Esophagus squamous epithelium (tissue), 4 donors: ENCODE data around the gene PSMD7.

Experiments used
- POLR2A ChIP-seq, 4 donors: fragments of 450-650 bp; IDR thresholded peaks; one replicate each; pipeline ENCODE4 v1.6.1; 2017; ENCODE audit warnings: antibody characterized with exemption in 4 of 4, mild to moderate bottlenecking in 4 of 4, moderate library complexity in 3 of 4
- TF ChIP-seq, protein P1 (sequence below), 6 experiments: fragments of 450-650 bp in 4 of 6; fragments of 200-600 bp in 2 of 6; sonication (generic) in 2 of 6; IDR thresholded peaks; one replicate each; pipeline ENCODE4 v1.5.1; 2016 to 2019; ENCODE audit warnings: antibody characterized with exemption in 6 of 6, mild to moderate bottlenecking in 4 of 6, moderate library complexity in 4 of 6

DNA sequence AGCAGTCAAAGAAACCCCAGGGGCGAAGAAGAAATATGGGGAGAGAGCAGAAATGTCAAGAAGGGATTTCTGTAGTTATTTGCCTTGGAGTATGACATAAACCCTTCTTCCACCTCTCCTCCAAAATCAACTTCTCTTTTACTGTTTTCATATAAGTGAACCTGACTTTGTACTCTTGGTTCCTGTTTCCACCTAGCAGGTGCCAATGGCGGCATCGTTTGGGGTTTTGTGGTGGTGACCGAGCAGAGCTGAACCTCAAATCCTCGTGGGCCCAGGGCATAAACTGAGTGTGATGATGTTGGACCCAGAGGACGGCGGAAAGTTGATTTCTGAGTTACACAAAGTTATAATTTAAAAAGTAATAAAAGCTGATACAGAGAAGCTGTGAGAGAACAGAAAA lies 39.6 kb upstream of the PSMD7 start:
- TF ChIP-seq, protein P1, sequence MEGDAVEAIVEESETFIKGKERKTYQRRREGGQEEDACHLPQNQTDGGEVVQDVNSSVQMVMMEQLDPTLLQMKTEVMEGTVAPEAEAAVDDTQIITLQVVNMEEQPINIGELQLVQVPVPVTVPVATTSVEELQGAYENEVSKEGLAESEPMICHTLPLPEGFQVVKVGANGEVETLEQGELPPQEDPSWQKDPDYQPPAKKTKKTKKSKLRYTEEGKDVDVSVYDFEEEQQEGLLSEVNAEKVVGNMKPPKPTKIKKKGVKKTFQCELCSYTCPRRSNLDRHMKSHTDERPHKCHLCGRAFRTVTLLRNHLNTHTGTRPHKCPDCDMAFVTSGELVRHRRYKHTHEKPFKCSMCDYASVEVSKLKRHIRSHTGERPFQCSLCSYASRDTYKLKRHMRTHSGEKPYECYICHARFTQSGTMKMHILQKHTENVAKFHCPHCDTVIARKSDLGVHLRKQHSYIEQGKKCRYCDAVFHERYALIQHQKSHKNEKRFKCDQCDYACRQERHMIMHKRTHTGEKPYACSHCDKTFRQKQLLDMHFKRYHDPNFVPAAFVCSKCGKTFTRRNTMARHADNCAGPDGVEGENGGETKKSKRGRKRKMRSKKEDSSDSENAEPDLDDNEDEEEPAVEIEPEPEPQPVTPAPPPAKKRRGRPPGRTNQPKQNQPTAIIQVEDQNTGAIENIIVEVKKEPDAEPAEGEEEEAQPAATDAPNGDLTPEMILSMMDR (IDR thresholded peaks at IDR 0.05): no peak
- no peak for TF ChIP-seq POLR2A (IDR thresholded peaks at IDR 0.05)
